ENCODE data around the gene NSF.

GRCh38 chr17:46770818-46771560 is 180.5 kb downstream of the NSF start:
- TF ChIP-seq CTCF (IDR thresholded peaks at IDR 0.05; ENCODE audit: low read depth, low read length) (no peak), EZH2phosphoT487 (IDR thresholded peaks at IDR 0.05; ENCODE audit: low read depth) (no peak)

Data from OCI-LY3 (cell line).